Smooth muscle cell (in vitro differentiated cells): ENCODE results near the gene STIM1. TPM values are rescaled to one million over a fixed set of nuclear protein-coding genes. Genes with fewer than 3 reads are reported as not detected.

ENCODE experiments used
- DNase-seq: peaks from one replicate; lab custom pipeline; 2025; ENCODE audit not compliant: unreplicated experiment; lab: John Stamatoyannopoulos, UW
- H2AFZ ChIP-seq: fragments of 200-600 bp; sonication (generic); 2 replicates; pipeline ENCODE4 v1.6.0; 2016; ENCODE audit warnings: antibody characterized with exemption, low read depth, mild to moderate bottlenecking
- H3F3A ChIP-seq: fragments of 200-600 bp; sonication (generic); 2 replicates; pipeline ENCODE4 v1.6.0; 2017; ENCODE audit warnings: antibody characterized with exemption, low read depth
- H3K27ac ChIP-seq: fragments of 200-600 bp; sonication (generic); 2 replicates; pipeline ENCODE4 v1.5.1; 2016; ENCODE audit warnings: low read depth, mild to moderate bottlenecking
- H3K27me3 ChIP-seq: fragments of 200-600 bp; sonication (generic); 2 replicates; pipeline ENCODE4 v1.6.1; 2016; ENCODE audit warnings: low read depth, mild to moderate bottlenecking
- H3K36me3 ChIP-seq: fragments of 200-600 bp; sonication (generic); 2 replicates; pipeline ENCODE4 v1.5.1; 2016; ENCODE audit warnings: low read depth
- H3K4me1 ChIP-seq: fragments of 200-600 bp; sonication (generic); 2 replicates; pipeline ENCODE4 v1.5.1; 2016; ENCODE audit warnings: low read depth
- H3K4me2 ChIP-seq: fragments of 200-600 bp; sonication (generic); 2 replicates; pipeline ENCODE4 v1.6.0; 2016; ENCODE audit warnings: mild to moderate bottlenecking
- H3K4me3 ChIP-seq: fragments of 200-600 bp; sonication (generic); 2 replicates; pipeline ENCODE4 v1.5.1; 2016; ENCODE audit warnings: mild to moderate bottlenecking
- H3K79me2 ChIP-seq: fragments of 200-600 bp; sonication (generic); 2 replicates; pipeline ENCODE4 v1.6.0; 2016; ENCODE audit warnings: low read depth, mild to moderate bottlenecking
- H3K9ac ChIP-seq: fragments of 200-600 bp; sonication (generic); 2 replicates; pipeline ENCODE4 v1.6.0; 2016; ENCODE audit warnings: low read depth
- H3K9me3 ChIP-seq: fragments of 200-600 bp; sonication (generic); replicated peaks from 2 replicates; pipeline ENCODE4 v1.5.1; 2016; ENCODE audit warnings: low read depth
- H4K20me1 ChIP-seq: fragments of 200-600 bp; sonication (generic); 2 replicates; pipeline ENCODE4 v1.6.0; 2016; ENCODE audit warnings: low read depth
- WGBS: methylation state at CpG from one replicate; pipeline ENCODE4 v1.1.7; 2016; ENCODE audit warnings: low lambda C conversion rate; 5-methylcytosine and 5-hydroxymethylcytosine counted together
- polyA plus RNA-seq: library from polyadenylated mRNA; unstranded; fragments of >200 nt; fragmentation: Nextera tagmentation; extraction: Ambion mirVana; gene quantifications from 2 replicates; pipeline ENCODE4 v1.2.1, GENCODE V29; 2016
- total RNA-seq: library from RNA; depleted of rRNA; stranded (reverse); fragments of >200 nt; gene quantifications from 2 replicates; pipeline ENCODE4 v1.2.3, GENCODE V29; 2014
- TF ChIP-seq, protein P1 (sequence below): fragments of 200-600 bp; sonication (generic); IDR thresholded peaks from 2 replicates; pipeline ENCODE4 v1.5.1; 2017; ENCODE audit warnings: borderline replicate concordance, mild to moderate bottlenecking, antibody characterized with exemption; ENCODE audit not compliant: insufficient read depth, poor library complexity, severe bottlenecking

Gene STIM1
- total and polyA plus RNA-seq, 2 experiments from 2014 or later, result 15.3 to 31.5 TPM

DNA sequence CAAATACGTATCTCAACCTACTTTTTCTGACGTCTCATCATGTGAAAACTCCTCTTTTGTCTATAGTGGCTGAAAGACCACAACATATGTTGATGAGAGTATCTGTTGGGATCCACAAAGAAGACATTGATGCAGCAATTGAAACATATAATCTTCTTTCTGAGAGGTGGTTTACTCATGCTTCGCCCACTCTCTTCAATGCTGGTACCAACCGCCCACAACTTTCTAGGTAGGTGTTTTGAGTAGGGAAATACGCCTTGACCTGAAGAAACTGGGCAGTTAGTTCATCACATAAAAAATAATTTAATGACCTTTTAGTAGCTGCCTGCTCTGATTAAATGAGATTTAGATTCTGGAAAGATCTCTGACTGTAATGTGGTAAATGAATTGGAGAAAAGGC is 256.4 kb downstream of the STIM1 start:
- H3K27ac ChIP-seq, result no peak overlapping the region
- H3K79me2 ChIP-seq, result no peaks in the 10 kb centered on the region
- DNase-seq, result no peak
- H3K4me1 ChIP-seq, result no peaks in the 10 kb centered on the region
- H3K9me3 ChIP-seq, result no peaks in the 10 kb centered on the region
- no peaks in the 10 kb centered on the region for H3F3A ChIP-seq
- H3K36me3 ChIP-seq, result peaks cover 29% of the 10 kb centered on the region
- H2AFZ ChIP-seq, result no peak overlapping the region
- H3K27me3 ChIP-seq, result no peaks in the 10 kb centered on the region
- 79% methylated on average over 5 of the region's 5 CpGs for WGBS
- H3K4me2 ChIP-seq, result no peak overlapping the region
- TF ChIP-seq, protein P1, sequence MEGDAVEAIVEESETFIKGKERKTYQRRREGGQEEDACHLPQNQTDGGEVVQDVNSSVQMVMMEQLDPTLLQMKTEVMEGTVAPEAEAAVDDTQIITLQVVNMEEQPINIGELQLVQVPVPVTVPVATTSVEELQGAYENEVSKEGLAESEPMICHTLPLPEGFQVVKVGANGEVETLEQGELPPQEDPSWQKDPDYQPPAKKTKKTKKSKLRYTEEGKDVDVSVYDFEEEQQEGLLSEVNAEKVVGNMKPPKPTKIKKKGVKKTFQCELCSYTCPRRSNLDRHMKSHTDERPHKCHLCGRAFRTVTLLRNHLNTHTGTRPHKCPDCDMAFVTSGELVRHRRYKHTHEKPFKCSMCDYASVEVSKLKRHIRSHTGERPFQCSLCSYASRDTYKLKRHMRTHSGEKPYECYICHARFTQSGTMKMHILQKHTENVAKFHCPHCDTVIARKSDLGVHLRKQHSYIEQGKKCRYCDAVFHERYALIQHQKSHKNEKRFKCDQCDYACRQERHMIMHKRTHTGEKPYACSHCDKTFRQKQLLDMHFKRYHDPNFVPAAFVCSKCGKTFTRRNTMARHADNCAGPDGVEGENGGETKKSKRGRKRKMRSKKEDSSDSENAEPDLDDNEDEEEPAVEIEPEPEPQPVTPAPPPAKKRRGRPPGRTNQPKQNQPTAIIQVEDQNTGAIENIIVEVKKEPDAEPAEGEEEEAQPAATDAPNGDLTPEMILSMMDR, result no peak
- H3K9ac ChIP-seq, result no peak overlapping the region
- no peak overlapping the region for H3K4me3 ChIP-seq
- no peaks in the 10 kb centered on the region for H4K20me1 ChIP-seq

DNA sequence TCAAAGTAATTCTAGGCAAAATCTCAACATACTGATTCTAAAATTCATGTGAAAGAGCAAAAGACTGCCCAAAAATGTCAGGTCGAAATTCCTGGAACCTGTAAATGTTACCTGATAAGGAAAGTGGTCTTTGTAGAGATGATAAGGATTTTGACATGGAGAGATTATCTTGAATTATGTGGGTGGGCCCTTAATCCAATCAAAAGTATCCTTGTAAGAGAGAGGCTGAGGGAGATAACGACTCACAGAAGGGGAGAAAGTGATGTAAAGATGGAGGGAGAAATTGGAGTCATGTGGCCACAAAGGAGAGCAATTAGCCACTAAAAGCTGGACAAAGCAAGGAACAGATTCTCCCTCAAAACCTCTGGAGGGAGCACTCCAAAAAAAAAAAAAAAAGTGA is 259.7 kb downstream of the STIM1 start:
- DNase-seq, result no peak
- 98% methylated on average over 2 of the region's 2 CpGs for WGBS
- Histone ChIP-seq H3K4me1 (no peaks in the 10 kb centered on the region), H2AFZ (no peak overlapping the region), H3K4me3 (no peak overlapping the region), H3K4me2 (no peak overlapping the region), H3K79me2 (no peaks in the 10 kb centered on the region), H3K9ac (no peak overlapping the region), H3K27ac (no peak overlapping the region), H3F3A (no peaks in the 10 kb centered on the region), H3K9me3 (no peaks in the 10 kb centered on the region), H4K20me1 (no peaks in the 10 kb centered on the region), H3K27me3 (no peaks in the 10 kb centered on the region), H3K36me3 (peaks cover 15% of the 10 kb centered on the region)
- TF ChIP-seq, protein P1, result no peak

DNA sequence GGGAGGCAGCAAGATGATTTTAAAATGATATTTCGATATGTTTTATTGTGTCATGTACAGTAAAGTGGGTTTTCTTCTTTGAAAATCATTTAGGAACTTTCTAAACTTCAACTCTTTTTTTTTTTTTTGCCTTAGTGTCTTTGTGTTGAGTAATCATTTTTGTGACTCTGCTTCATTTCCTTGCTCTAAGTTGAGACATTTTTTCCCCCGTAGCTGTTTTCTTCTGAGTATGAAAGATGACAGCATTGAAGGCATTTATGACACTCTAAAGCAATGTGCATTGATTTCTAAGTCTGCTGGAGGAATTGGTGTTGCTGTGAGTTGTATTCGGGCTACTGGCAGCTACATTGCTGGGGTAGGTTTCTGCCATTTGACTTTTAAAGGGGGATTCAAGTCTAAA is 262.6 kb downstream of the STIM1 start:
- Histone ChIP-seq H3K4me3 (no peak overlapping the region), H3K27me3 (no peaks in the 10 kb centered on the region), H3K4me1 (no peaks in the 10 kb centered on the region), H4K20me1 (no peaks in the 10 kb centered on the region), H3K4me2 (no peak overlapping the region), H2AFZ (no peak overlapping the region), H3K36me3 (peaks cover 20% of the 10 kb centered on the region), H3K27ac (peak overlapping the region; percentile 13), H3K9me3 (no peaks in the 10 kb centered on the region), H3K9ac (no peak overlapping the region), H3K79me2 (no peaks in the 10 kb centered on the region), H3F3A (no peaks in the 10 kb centered on the region)
- WGBS, result 79% methylated on average over 3 of the region's 3 CpGs
- TF ChIP-seq, protein P1, result no peak
- no peak for DNase-seq

DNA sequence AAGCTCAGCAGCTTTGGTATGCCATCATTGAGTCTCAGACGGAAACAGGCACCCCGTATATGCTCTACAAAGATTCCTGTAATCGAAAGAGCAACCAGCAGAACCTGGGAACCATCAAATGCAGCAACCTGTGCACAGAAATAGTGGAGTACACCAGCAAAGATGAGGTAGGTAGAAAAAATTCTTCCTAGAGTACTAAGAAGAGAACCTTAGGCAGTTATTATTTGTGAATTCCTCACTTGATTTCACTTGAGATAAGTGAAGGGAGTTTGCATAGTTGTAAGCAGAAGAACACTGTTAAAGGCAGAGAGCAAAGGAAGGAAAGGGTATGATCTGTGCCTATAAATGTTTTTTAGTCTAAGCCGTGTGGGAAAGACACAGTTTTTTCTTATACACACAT is 267.8 kb downstream of the STIM1 start:
- no peak overlapping the region for H3K27ac ChIP-seq
- no peaks in the 10 kb centered on the region for H3K27me3 ChIP-seq
- H3K9ac ChIP-seq, result no peak overlapping the region
- H3K36me3 ChIP-seq, result peaks cover 33% of the 10 kb centered on the region
- TF ChIP-seq, protein P1, result no peak
- no peaks in the 10 kb centered on the region for H3K79me2 ChIP-seq
- no peaks in the 10 kb centered on the region for H3K9me3 ChIP-seq
- no peak overlapping the region for H3K4me3 ChIP-seq
- WGBS, result 93% methylated on average over 4 of the region's 4 CpGs
- H4K20me1 ChIP-seq, result no peaks in the 10 kb centered on the region
- H3K4me2 ChIP-seq, result no peak overlapping the region
- H3F3A ChIP-seq, result no peaks in the 10 kb centered on the region
- H3K4me1 ChIP-seq, result no peaks in the 10 kb centered on the region
- H2AFZ ChIP-seq, result no peak overlapping the region
- no peak for DNase-seq
